ENCODE results near the gene GJC2.
"Not testable (repeated sequence)": the region's sequence is repeated elsewhere in the genome, so short reads cannot be mapped to it uniquely, and the experiment has no call there.

GJC2 gene

DNA sequence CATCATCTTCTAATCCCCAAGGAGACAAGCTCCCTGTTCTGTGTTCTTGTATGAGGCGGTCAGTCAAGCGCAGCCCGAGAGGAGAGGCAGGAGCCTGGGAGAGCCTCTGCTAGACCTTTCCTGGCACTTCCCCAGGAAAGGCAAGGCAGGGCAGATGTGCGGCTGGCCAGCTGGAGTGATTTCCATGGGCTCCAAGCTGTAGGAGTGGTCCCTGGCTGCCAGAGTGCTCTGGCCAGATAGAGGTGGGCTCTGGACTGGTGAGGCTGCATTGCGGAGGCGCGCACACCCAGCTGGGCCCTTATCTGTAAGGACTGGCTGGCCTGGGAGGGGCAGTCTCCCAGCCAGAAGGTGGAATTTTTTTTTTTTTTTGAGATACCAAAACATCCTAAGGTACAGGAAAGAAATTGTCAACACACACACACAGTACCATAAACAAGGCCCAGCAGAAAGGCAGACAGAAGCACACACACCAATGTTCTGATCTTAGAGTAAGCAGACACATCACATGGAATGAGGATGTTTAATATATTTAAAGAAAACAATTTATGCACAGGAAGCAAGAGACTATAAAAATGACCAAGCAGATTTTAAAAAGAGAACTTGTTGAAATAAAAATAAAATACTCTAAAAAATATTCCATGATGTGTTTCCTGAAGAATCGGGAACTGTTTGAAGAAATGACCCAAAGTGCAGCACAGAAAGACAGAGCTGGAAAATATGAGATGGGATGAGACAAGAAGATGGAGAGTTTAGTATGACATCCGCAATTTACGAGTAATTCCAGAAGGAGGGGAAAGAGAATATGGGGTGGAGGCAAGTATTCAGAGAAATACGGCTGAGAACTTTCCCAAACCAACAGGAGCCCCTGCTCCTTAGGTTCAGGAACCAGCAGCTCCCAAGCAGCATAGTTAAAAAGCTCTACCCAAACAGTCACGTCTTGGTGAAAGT lies 29.3 kb downstream of the GJC2 start:
- no peaks in the 10 kb centered on the region for H3K36me3 Mint-ChIP-seq
- H3K27ac Mint-ChIP-seq = peak overlapping the region; percentile 60
- H3K9me3 Mint-ChIP-seq = no peaks in the 10 kb centered on the region
- peaks cover 9% of the 10 kb centered on the region for H3K4me1 Mint-ChIP-seq
- H3K27me3 Mint-ChIP-seq = no peaks in the 10 kb centered on the region
- no peak overlapping the region for H3K4me3 Mint-ChIP-seq

GRCh38 chr1:228180271-228180958 lies 30.7 kb downstream of the GJC2 start:
- Mint-ChIP-seq H3K9me3 (no peaks in the 10 kb centered on the region), H3K4me1 (peaks cover 9% of the 10 kb centered on the region), H3K36me3 (no peaks in the 10 kb centered on the region), H3K4me3 (no peak overlapping the region), H3K27me3 (no peaks in the 10 kb centered on the region), H3K27ac (no peak overlapping the region)

DNA sequence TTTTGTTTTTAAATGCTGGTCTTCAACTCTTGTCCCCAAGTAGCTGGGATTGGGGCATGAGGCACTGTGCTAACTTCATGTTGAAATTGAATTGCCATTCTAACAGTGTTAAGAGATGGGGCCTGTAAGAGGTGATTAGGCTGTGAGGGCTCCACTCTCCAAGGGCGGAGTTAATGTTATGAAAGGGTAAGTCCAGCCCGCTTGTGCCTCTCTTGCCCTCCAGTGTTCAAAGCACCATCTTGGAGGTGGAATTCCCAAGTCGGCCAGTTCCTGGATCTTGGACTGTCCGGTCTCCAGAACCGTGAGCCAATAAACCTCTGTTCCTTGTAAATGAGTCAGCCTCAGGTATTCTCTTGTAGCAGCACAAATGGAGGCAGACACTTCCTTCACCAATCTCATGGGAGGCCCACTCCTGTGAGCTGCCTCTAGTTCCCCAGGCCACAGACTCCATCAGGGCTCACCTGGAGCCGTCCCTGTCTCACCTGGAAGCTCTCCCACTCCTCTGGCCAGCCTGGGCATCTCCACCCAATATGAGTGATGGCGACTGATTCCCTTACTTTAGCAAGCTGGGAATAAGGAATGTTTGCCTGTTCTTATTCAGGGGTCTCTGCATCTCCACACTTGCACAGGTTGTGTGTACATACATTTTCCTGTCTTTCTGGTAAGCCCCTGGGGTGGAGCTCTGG lies 31.4 kb downstream of the GJC2 start:
- H3K27me3 Mint-ChIP-seq = no peaks in the 10 kb centered on the region
- H3K4me3 Mint-ChIP-seq = no peak overlapping the region

GRCh38 chr1:228181645-228182034 lies 31.9 kb downstream of the GJC2 start:
- H3K9me3 Mint-ChIP-seq = no peaks in the 10 kb centered on the region
- H3K4me3 Mint-ChIP-seq = no peak overlapping the region
- H3K27me3 Mint-ChIP-seq = no peaks in the 10 kb centered on the region
- peaks cover 14% of the 10 kb centered on the region for H3K4me1 Mint-ChIP-seq
- no peaks in the 10 kb centered on the region for H3K36me3 Mint-ChIP-seq
- H3K27ac Mint-ChIP-seq = no peak overlapping the region

More for the DNA sequence above, 31.4 kb downstream of the GJC2 start:
- no peaks in the 10 kb centered on the region for H3K9me3 Mint-ChIP-seq
- no peak overlapping the region for H3K27ac Mint-ChIP-seq
- peaks cover 14% of the 10 kb centered on the region for H3K4me1 Mint-ChIP-seq
- no peaks in the 10 kb centered on the region for H3K36me3 Mint-ChIP-seq

DNA sequence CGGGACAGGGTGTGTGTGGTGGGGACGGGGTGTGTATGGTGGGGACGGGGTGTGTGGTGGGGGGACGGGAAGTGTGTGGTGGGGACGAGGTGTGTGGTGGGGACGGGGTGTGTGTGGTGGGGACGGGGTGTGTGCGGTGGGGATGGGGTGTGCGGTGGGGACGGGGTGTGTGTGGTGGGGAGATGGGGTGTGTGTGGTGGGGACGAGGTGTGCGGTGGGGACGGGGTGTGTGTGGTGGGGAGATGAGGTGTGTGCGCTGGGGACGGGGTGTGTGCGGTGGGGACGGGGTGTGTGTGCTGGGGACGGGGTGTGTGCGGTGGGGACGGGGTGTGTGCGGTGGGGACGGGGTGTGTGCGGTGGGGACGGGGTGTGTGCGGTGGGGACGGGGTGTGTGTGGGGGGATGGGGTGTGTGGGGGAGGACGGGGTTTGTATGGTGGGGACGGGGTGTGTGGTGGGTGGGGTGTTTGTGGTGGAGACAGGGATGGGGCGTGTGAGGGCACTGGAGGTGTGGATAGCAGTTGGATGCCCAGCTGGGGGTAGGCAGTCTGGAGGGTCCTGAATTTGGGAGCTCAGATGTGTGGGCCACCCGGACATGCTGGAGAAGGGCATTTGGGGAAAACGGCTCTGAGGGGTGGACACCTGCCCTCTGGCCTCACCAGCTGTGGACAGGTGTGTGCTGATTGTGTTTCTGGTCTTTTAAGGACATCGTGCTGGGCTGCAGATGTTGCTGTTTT lies 32.7 kb downstream of the GJC2 start:
- peaks cover 14% of the 10 kb centered on the region for H3K4me1 Mint-ChIP-seq
- H3K36me3 Mint-ChIP-seq = no peaks in the 10 kb centered on the region
- H3K4me3 Mint-ChIP-seq = no peak overlapping the region
- H3K9me3 Mint-ChIP-seq = no peaks in the 10 kb centered on the region
- H3K27me3 Mint-ChIP-seq = no peaks in the 10 kb centered on the region
- no peak overlapping the region for H3K27ac Mint-ChIP-seq

- no peak overlapping the region for H3K27ac Mint-ChIP-seq
- H3K9me3 Mint-ChIP-seq = no peaks in the 10 kb centered on the region
- H3K4me1 Mint-ChIP-seq = peaks cover 9% of the 10 kb centered on the region
- H3K4me3 Mint-ChIP-seq = no peak overlapping the region
- H3K27me3 Mint-ChIP-seq = no peaks in the 10 kb centered on the region
- no peaks in the 10 kb centered on the region for H3K36me3 Mint-ChIP-seq
Observed at GRCh38 chr1:228184152-228184551, 34.4 kb downstream of the GJC2 start.

DNA sequence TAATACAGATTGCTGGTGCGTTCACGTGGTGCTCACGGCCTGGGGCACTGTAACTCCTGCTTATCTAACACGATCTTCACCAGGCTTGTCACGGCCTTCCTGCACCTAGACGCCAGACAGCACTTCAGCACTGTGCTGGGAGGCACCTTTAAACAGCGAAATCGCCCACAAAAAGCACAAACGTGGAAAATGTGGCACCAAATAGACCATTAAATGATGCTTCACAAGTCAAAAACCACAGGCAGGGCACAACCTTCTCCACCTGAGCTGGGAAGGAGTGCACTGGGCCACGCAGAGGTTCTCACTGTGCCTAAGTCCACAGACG lies 35.9 kb downstream of the GJC2 start:
- Mint-ChIP-seq H3K27ac (no peak overlapping the region), H3K4me1 (peaks cover 5% of the 10 kb centered on the region), H3K4me3 (no peak overlapping the region), H3K36me3 (no peaks in the 10 kb centered on the region), H3K27me3 (no peaks in the 10 kb centered on the region), H3K9me3 (no peaks in the 10 kb centered on the region)

DNA sequence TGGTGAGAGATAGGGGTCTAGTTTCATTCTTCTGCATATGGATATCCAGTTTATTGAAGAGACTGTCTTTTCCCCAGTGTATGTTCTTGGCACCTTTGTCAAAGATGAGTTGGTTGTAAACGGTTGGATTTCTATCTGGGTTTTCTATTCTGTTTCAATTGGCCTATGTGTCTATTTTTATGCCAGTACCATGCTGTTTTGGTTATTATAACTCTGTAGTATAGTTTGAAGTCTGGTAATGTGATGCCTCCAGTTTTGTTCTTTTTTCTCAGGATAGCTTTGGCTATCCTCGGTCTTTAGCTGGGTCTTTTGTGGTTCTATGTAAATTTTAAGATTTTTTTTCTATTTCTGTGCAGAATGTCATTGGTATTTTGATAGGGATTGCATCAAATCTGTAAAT lies 38.5 kb downstream of the GJC2 start:
- H3K9me3 Mint-ChIP-seq, H3K4me1 Mint-ChIP-seq, H3K27me3 Mint-ChIP-seq, H3K4me3 Mint-ChIP-seq, H3K27ac Mint-ChIP-seq, H3K36me3 Mint-ChIP-seq: not testable (repeated sequence)

DNA sequence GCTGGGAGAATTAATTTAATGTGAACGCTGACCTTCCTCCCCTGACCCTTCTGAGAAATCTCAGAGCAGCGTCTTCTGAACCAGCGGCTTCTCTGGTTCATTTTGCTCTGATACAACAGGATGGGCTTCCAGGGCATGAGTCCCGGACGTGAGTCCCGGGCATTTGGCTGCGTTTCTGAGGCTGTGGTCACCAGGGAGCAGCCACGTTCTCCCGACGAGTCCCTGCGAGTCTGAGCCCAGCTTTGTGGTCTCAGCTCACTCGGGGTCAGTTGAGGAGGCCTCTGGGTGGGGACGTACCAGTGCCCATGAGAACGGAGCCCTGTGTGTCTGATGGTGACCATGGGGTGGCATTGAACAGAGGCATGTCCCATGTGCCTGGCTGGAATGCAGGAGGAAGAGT lies 40.5 kb downstream of the GJC2 start:
- Mint-ChIP-seq H3K9me3 (no peaks in the 10 kb centered on the region), H3K27me3 (no peaks in the 10 kb centered on the region), H3K4me1 (peaks cover 5% of the 10 kb centered on the region), H3K27ac (no peak overlapping the region), H3K36me3 (no peaks in the 10 kb centered on the region), H3K4me3 (no peak overlapping the region)

GRCh38 chr1:228190778-228191177 lies 41.0 kb downstream of the GJC2 start:
- no peaks in the 10 kb centered on the region for H3K36me3 Mint-ChIP-seq
- no peaks in the 10 kb centered on the region for H3K9me3 Mint-ChIP-seq
- H3K27me3 Mint-ChIP-seq = no peaks in the 10 kb centered on the region
- H3K4me3 Mint-ChIP-seq = no peak overlapping the region
- peaks cover 2% of the 10 kb centered on the region for H3K4me1 Mint-ChIP-seq
- no peak overlapping the region for H3K27ac Mint-ChIP-seq

DNA sequence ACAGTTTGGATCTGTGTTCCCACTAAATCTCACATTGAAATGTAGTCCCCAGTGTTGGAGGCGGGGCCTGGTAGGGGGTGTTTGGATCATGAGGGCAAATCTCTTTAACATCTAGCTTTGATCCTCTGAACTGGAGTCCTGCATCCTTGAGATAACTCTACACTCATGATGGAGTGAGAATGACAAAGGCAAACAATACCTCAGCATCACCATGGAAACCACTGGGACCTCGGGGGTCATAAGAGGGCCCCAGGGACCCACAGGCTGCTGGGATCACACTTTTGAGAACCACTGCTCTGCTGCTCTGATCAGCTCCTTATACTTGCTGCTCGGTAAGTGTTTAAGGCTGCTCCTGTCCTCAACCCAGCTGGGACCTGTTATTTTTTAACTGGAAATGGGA lies 44.7 kb downstream of the GJC2 start:
- Mint-ChIP-seq H3K36me3 (peaks cover 11% of the 10 kb centered on the region), H3K9me3 (peaks cover 7% of the 10 kb centered on the region), H3K4me3 (no peak overlapping the region), H3K4me1 (no peaks in the 10 kb centered on the region), H3K27me3 (no peaks in the 10 kb centered on the region), H3K27ac (no peak overlapping the region)

- no peaks in the 10 kb centered on the region for H3K4me1 Mint-ChIP-seq
- H3K27ac Mint-ChIP-seq = no peak overlapping the region
- no peaks in the 10 kb centered on the region for H3K27me3 Mint-ChIP-seq
- peaks cover 15% of the 10 kb centered on the region for H3K36me3 Mint-ChIP-seq
- H3K4me3 Mint-ChIP-seq = no peak overlapping the region
- H3K9me3 Mint-ChIP-seq = peaks cover 10% of the 10 kb centered on the region
Observed at GRCh38 chr1:228194921-228195812, 45.4 kb downstream of the GJC2 start.

DNA sequence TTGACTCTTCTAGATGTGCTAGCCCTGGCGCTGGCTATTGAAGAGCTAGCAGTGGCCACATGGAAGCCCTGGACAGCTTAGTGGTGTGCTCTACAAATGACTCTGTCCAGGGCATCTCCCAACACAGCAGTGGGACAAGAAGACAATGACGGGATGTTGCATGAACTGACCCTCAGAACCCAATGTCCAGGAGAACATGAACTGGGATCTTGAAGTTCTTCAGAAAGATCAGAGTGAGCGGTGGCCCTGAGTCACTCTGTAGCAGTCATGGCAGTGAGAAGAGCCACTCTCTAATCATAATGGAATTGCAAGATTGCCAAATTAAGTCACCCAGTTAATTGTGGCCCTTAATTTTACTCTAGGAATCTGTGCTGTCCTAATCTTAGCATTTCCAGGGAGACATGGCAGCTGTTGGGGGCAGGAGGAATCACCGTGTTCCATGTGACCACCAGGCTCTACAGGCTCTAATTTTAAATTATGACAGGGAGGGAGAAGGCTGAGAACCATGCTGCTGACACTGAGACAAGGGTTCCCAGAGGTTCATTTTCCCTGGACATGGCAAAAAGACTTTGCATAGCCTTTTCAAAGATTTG lies 47.9 kb downstream of the GJC2 start:
- peaks cover 18% of the 10 kb centered on the region for H3K36me3 Mint-ChIP-seq
- no peaks in the 10 kb centered on the region for H3K27me3 Mint-ChIP-seq
- H3K4me1 Mint-ChIP-seq = no peaks in the 10 kb centered on the region
- H3K9me3 Mint-ChIP-seq = peaks cover 10% of the 10 kb centered on the region
- H3K4me3 Mint-ChIP-seq = no peak overlapping the region
- no peak overlapping the region for H3K27ac Mint-ChIP-seq

DNA sequence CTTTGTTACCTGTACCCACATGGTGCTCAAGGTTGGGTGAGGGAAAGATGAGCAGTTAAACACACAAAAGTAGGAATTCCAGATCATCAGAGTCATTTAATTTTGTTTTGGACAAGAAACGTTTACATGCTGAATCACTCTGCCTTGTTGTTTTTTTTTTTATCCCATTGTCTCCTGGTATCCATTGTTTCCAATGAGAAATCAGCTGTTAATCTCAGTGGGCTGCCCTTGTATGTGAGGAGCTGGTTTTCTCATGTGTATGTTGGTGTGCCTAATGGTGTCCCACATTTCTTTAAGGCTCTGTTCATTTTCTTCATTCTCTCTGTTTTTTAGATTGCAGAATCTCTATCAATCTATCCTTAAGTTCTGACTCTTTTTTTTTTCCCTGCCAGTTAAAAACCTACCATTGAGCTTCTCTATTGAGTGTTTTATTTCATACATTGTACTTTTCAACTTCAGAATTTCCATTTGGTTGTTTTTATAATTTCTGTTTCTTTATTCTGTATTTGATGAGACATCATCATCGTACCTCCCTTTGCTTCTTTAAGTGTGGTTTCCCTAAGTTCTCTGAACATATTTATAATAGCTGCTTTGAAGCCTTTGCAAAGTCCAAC lies 49.4 kb downstream of the GJC2 start:
- peaks cover 10% of the 10 kb centered on the region for H3K9me3 Mint-ChIP-seq
- H3K36me3 Mint-ChIP-seq = peaks cover 18% of the 10 kb centered on the region
- no peaks in the 10 kb centered on the region for H3K4me1 Mint-ChIP-seq
- peaks cover 4% of the 10 kb centered on the region for H3K27me3 Mint-ChIP-seq
- H3K4me3 Mint-ChIP-seq = no peak overlapping the region
- no peak overlapping the region for H3K27ac Mint-ChIP-seq
